NCI-H526 (cell line): ENCODE data around the gene MCRIP2.
A peak's percentile ranks its signal among the peaks of the same experiment; 100 is the strongest.

Experiments
- DNase-seq, 2 experiments: peaks; one replicate each; lab custom pipeline; 2025; lab: John Stamatoyannopoulos, UW

Gene MCRIP2

DNA sequence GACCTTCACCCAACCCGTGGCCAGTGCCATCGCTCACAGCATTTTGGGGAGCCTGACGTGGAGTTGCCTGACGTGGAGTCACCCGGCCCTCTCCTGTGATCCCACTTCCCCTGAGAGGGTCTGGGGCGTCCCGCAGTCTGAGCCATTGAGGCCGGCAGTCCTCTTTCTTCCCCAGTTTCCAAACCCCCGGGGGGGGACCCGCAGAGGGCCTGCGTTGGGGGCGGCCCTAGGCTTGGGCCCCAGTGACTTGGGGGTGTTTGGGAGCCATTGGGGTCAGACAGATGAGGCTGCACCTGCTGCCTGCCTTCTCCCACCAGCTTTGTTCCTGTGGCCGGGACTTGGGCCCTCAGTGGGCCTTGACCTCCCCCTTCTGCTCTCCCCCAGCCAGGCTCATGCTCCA is 28.0 kb downstream of the MCRIP2 start:
- no peak for DNase-seq

DNA sequence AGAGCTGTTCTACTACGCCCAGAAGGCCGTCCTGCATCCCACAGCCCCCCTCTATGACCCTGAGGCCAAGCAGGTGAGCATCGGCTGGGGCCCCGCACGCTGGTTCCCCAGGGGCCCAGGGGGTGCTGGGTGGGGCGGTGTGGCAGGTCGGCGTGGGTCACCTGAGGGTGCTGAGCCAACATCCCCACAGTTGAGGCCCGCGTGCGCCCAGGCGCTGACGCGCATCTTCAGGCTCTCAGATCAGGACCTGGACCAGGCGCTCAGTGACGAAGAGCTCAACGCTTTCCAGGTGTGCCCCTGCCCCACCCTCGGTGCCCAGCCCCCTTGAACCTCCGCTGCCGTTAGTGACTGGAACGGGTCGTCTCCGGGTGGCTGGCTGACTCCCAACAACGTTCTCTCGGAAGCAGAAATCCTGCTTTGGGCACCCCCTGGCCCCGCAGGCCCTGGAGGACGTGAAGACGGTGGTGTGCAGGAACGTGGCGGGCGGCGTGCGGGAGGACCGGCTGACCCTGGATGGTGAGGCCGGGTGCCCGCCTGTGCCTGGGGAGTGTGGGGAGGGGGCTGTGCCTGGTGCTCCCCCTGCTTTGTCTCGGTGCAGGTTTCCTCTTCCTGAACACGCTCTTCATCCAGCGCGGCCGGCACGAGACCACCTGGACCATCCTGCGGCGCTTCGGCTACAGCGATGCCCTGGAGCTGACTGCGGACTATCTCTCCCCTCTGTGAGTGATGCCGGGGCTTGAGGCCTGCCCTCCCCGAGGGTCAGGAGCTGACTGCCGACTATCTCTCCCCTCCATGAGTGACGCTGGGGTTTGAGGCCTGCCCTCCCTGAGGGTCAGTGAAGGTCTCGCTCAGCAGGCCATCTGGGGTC is 29.1 kb downstream of the MCRIP2 start:
- DNase-seq, result no peak

DNA sequence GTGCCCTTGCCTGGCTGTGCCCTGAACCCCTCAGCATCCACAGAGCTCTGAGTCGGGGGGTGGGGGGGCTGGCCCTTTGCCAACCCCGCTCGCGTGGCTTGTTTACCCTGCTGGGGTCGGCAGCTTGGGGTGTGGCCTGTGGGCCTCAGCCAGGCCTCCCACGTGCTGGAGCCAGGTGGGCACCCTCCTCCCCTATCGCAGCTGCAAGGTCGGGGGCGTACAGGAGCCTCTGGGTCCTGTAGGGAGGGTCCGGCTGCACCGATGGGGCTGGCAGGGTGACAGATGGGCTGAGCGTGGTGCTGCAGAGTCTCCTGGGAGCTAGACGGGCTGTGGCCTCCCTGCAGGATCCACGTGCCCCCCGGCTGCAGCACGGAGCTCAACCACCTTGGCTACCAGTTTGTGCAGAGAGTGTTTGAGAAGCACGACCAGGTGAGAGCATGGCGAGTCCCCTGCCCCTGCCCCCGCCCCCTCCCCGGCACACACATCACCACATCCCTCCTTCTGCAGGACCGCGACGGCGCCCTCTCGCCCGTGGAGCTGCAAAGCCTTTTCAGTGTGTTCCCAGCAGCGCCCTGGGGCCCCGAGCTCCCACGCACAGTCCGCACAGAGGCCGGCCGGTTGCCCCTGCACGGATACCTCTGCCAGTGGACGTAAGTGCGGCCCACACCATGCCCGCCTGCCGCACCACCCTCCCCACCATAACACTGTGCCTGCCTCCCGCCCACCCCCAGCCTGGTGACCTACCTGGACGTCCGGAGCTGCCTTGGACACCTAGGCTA is 29.9 kb downstream of the MCRIP2 start:
- DNase-seq, result no peak

DNA sequence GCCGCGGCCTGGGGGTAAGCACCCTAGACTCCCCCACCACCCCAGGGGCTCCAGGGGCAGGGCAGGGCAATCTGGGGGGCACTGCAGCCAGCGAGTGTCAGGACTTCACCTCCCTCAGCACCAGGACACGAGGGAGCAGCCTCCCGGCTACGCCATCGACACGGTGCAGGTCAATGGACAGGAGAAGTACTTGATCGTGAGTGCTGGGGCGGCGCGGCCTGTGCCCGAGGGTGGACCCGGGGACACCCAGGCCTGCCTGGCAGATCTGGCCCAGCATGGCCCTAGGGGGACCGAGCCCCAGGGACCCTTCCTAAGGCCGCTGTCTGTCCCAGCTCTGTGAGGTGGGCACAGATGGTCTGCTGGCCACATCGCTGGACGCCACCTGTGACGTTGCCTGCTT is 30.7 kb downstream of the MCRIP2 start:
- no peak for DNase-seq

DNA sequence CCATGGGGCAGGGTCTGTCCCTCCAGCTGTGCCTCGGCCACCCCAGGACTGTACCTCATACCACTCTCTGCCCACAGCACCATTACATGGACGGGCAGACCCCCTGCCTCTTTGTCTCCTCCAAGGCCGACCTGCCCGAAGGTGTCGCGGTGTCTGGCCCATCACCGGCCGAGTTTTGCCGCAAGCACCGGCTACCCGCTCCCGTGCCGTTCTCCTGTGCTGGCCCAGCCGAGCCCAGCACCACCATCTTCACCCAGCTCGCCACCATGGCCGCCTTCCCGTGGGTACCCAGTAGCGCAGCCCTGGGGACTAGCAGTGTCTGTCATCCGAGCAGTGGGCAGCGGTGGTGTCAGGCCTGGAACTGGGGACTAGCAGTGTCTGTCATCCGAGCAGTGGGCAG is 31.2 kb downstream of the MCRIP2 start:
- DNase-seq, result no peak

DNA sequence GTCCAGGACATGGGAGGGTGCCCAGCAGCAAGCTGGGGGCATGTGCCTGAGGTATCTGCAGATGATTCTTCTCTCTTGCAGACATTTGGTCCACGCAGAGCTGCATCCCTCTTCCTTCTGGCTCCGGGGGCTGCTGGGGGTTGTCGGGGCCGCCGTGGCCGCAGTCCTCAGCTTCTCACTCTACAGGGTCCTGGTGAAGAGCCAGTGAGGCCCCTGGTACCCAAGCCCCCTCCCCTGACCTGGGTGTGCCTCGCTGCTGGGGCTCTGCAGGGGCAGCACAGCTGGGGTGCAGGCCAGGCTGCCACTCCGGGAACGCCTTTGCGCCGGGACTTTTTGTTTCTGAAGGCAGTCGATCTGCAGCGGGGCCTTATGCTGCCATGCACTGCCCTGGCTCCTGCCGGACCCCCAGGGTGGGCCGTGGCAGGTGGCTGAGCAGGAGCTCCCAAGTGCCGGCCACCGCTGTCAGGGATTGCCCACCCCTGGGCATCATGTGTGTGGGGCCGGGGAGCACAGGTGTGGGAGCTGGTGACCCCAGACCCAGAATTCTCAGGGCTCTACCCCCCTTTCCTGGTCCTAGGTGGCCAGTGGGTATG is 31.9 kb downstream of the MCRIP2 start:
- DNase-seq, result no peak

DNA sequence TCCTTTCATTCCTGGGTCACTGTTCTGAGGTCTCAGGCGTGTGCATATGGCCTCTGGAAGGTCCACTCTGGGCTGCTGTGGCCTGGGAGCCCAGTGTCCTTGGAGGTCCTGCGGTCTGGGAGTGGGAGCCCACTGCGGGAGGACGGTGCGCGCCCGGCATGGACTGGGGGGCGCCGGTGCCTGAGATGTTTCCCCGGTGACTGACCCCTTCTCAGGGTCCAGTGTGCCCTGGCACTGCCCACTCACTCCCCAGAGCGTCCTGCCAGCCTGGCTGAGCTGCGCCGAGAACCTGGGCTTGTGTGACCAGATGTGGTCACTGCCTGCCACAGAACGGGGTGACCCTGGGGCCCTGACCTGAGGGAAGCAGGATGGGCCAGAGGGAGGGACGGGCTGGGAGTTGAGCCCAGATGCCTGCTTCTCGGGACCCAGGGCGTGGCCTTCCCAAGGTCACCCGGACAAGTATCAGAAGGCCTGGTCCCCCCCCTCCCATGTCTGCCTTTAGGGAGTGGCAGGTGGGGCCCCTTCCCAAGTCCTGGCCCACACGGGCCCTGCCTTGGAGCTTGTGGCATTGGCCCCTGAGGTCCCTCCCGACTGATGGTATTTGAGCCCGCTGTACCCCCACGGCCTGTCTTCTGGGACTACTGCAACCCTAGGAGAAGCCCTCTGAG is 32.7 kb downstream of the MCRIP2 start:
- no peak for DNase-seq

DNA sequence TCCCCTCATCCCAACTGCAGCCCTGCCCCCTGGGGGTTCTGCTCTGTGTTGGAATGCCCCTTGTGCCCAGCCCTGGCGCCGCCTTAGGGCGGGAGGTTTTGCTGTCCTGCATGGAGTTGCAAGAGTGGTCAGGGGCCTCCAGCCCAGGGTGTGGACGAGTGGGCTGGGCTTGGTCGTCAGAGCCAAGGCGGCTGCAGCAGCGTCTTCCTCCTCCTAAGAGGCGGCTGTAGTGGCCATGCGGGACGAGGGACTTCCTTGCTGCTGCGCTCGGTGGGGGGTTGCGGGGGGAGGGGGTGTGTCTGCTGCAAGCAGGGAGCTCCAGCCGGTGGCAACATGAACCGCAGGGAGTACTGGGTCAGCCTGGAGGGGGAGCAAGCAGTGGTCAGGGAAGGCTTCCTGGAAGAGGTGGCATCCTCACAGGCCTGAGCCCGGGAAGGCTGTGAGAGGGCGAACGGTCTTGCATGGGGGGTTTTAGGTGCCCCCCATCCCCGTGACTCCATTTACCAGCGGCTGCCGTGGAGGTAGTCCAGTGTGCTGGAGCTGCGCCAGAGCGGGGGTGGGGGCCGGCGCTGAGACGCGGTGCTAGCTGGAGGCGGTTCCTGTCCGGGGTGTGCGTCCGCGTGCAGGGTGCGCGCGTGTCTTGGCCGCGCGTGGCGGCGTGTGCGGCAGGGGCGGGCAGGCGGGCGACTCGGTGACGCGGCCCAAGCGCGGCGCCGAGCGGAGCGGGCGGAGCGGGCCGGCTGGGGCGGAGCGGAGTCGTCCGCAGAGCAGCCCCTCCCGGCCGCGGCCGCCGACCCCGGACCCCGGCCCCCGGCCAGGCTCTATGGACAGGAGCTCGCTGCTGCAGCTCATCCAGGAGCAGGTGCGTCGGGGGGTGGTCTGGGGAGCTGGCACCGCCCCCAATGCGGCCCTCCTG is 33.6 kb downstream of the MCRIP2 start, which contains the start of gene RHBDL1:
RHBDL1 (plus strand) TSS at position 704 of the 916 bp plus-strand sequence; CDS start at position 824, 120 bp downstream.
- DNase-seq, result no peak

DNA sequence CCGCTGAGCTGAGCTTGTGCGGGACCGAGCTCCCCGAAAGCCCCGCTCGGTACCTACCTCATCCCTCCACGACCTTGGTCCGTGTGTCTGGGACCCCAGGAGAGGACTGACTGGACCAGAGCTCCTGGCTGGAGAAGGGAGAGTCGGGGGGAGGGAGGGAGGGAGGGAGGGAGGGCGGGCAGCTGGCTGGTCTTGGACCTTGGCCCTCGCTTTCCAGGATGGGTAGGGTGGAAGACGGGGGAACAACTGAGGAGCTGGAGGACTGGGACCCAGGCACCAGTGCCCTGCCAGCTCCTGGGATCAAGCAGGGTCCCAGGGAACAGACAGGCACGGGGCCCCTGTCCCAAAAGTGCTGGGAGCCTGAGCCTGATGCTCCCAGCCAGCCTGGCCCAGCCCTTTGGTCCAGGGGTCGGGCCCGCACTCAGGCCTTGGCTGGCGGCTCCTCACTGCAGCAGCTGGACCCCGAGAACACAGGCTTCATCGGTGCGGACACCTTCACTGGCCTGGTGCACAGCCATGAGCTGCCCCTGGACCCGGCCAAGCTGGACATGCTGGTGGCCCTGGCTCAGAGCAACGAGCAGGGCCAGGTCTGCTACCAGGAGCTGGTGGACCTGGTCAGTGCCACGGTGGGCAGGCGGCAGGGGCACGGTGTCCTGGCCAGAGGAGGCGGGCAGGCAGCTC is 34.4 kb downstream of the MCRIP2 start:
- no peak for DNase-seq

DNA sequence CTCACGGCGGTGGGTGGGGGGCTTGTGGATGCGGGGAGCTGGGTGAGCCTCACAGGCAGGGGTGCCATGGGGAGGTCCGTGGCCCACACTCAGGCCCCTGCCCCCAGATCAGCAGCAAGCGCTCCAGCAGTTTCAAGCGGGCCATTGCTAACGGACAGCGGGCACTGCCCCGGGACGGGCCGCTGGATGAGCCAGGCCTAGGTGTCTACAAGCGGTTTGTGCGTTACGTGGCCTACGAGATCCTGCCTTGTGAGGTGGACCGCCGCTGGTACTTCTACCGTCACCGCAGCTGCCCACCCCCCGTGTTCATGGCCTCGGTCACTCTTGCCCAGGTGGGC is 34.9 kb downstream of the MCRIP2 start:
- no peak for DNase-seq

DNA sequence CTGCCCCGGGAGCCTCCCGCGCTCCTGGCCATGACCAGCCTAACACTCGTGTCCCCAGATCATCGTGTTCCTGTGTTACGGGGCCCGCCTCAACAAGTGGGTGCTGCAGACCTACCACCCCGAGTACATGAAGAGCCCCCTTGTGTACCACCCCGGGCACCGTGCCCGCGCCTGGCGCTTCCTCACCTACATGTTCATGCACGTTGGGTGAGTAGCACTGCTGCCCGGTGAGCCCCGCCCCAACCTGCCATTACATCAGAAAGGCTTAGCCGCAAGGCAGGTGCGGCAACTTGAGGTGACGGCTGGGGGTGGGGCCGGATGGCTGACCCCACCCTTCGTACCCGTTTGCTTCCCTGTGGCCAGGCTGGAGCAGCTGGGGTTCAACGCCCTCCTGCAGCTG is 35.3 kb downstream of the MCRIP2 start:
- DNase-seq, result peak; percentile 65 to 82

DNA sequence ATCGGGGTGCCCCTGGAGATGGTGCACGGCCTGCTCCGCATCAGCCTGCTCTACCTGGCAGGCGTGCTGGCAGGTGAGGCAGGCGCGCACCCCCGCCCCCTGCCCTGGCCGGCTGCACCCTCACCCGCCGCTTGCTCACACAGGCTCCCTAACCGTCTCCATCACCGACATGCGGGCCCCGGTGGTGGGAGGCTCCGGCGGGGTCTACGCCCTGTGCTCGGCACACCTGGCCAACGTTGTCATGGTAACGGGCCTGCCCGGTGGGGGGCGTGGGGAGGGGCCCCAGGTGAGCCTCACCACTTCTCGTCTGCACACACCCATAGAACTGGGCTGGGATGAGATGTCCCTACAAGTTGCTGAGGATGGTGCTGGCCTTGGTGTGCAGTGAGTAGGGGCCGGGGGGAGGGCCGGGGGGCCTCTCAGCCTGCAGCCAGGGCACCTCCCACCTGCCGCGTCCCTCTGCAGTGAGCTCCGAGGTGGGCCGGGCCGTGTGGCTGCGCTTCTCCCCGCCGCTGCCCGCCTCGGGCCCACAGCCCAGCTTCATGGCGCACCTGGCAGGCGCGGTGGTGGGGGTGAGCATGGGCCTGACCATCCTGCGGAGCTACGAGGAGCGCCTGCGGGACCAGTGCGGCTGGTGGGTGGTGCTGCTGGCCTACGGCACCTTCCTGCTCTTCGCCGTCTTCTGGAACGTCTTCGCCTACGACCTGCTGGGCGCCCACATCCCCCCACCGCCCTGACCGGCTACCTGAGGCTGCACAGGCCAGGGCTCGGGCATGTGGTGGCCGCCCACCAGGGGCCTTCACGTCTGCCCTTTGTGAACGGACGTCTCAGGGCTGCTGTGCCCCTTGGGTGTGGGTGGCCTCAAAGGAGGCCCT is 35.9 kb downstream of the MCRIP2 start:
- DNase-seq, result peak; percentile 65 to 88

DNA sequence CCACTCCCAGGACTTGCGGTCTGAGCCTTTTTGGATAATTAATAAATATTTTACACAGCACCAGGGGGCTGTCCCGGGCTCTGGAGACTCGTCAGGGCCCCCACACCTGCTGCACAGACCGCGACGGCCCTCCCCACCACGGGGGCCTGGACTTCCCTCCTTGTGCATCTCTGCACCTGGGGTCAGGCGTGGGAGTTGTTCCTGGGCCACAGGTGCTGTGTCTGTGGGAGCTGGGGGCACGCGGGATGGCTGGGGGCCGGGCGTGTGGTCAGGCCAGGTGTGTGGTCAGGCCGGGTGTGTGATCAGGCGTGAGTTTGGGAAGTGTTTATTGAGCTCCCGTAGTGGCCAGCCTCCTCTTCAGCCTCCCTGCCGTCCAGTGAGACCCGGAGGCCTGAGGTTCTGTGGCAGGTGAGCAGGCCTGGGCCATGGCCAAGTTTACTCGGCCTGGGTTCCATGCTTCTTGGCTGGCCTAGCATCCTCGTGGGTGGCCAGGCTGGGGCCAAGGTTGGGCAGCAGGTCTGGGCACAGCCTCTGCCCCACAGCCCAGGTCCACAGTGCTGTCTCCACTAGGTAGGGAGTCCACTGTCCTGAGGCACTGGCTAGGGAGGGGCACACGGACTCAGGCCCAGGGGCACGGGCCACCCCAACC is 36.7 kb downstream of the MCRIP2 start:
- DNase-seq, result no peak

DNA sequence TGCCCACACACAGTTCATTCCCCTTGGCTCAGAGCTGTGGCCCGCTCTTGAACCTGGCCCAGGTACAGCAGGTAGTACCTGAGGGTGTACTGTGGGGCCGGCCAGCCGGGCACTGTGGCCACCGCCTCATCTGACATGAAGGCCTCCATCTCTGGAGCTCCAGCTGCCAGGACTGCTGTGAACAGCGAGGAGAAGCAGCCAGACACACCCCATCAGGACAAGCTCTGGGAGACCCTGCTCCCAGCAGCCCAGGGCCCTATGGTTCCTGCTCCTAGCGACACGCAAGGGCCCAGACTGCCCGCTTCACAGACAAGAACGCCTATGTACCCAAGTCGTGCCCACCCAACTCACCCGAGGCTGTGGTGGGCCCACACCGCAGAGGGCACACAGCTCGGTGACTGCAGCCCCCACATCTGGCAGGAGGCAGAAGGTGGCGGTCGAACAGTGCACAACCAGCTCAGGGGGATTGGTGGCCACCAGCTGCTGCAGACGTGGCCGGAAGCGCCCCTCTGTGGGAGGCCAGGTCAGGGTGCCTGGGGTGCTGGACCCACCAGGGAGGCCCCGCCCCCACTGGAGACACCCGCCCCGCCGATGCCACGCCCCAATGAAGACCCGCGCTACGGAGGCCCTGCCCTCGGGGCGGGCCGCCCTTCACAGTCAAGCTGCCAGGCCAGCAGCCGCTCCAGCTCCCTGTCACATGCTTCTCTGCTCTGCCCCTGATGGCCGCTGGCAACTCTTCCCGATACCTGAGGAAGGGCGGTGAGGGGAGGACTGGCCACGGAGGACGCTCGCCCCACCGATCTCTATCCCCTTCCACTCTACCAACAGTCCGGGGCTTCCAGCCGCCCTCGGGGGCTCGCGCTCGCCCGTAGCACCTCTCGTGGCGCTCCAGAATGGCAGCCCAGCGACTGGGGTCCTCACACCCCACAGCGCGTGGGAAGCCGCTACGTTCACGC is 37.5 kb downstream of the MCRIP2 start:
- peak; percentile 50 to 83 for DNase-seq

DNA sequence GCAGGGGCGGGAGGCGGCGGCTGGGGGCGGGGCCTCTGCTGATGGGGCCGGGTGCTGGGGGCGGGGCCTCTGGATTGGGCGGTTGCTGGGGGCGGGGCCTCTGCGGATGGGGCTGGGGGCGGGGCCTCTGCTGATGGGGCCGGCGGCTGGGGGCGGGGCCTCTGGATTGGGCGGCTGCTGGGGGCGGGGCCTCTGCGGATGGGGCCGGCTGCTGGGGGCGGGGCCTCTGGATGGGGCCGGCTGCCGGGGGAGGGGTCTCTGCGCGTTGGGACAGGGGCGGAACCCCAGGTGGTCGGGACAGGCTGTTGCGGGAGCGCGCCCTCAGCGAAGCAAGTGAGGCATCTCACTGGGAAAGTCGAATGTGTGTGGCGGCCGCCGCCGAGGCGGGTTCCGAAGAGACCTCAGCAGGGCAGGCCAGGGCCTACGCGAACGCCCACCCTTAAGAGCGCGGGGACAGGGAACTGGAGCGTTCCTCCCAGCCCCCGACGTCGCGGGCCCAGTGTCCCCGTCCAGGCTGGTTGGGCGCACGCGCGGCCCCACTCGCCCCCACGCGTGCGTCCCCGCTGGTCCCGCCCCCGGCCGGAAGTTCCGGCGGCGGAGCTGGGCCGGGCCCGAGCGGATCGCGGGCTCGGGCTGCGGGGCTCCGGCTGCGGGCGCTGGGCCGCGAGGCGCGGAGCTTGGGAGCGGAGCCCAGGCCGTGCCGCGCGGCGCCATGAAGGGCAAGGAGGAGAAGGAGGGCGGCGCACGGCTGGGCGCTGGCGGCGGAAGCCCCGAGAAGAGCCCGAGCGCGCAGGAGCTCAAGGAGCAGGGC is 38.4 kb downstream of the MCRIP2 start, which contains the start of gene STUB1:
STUB1 (plus strand) TSS at position 597 of the 811 bp plus-strand sequence; CDS start at position 713, 116 bp downstream.
- peak in 1 of 2 experiments; percentile 89 for DNase-seq

DNA sequence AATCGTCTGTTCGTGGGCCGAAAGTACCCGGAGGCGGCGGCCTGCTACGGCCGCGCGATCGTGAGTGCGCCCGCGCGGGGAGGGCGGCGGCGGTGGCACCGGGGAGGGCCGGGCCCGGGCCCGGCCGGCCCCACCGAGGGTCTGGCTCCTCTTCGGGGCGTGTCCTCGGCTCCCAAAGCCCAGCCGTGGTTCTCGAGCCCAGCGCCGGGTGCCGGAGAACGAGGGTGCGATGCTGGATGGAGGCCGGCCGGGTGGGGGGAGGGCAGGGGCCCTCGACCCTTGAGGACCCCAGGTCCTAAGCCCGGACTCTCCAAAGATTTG is 39.0 kb downstream of the MCRIP2 start:
- no peak for DNase-seq
